ENCODE results near the gene PPCDC. TPM values are rescaled to one million over a fixed set of nuclear protein-coding genes. Genes with fewer than 3 reads are reported as not detected.

Gene PPCDC, protein sequence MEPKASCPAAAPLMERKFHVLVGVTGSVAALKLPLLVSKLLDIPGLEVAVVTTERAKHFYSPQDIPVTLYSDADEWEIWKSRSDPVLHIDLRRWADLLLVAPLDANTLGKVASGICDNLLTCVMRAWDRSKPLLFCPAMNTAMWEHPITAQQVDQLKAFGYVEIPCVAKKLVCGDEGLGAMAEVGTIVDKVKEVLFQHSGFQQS
- 10.2 and 24.0 TPM in 2 replicates for total RNA-seq

GRCh38 chr15:75023181-75023871 lies at the start of gene PPCDC:
Gene PPCDC, plus strand, starts transcription at chr15:75023590. Its CDS starts 4,729 bp downstream, at chr15:75028319.

DNA sequence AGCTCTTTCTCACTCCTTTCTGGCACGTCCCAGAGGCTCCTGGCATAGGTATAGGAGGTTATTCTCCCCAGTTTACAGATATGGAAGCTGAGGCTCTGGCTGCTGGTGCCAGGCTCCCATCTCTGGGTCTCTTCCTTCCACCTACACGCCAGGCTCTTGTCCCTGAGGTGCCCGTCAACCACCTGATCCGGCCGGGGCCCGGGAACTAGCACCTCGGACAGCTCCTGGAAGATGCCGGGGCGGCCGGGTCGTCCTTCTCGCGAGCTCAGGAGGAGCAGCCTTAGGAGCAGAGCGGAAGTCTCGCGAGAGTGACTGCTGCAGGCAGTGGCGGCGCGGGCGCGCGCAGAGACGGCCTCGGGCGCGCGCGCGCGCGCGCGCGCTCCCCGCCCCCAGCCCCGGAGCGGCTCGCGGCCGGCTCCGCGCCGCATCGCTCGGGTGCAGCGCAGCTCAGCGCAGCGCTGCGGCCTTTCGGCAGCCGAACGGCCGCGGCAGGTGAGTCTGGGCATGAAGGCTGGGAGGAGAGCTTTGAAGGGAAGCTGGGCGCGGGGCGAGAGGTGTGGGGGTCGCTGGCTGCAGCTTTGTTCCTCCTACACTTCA lies 28.1 kb upstream of the PPCDC start, which contains the start of gene SCAMP5:
TSS of gene SCAMP5 (plus strand) at position 382 of the 597 bp plus-strand sequence. CDS start 16,277 bp downstream, outside the sequence.

Other genes starting within 250 kb of the PPCDC start
- 9.9 and 24.5 TPM in 2 replicates for gene CSK, start 241.5 kb upstream of the PPCDC start, total RNA-seq
- gene LMAN1L, start 210.8 kb upstream of the PPCDC start, total RNA-seq, result 0.36 TPM in 1 of 2 replicates, not detected in the other
- gene CPLX3, start 197.0 kb upstream of the PPCDC start, total RNA-seq, result not detected in 2 replicates
- gene ULK3, start 180.4 kb upstream of the PPCDC start, total RNA-seq, result 12.8 and 17.3 TPM in 2 replicates
- 60.8 and 100 TPM in 2 replicates for gene SCAMP2, start 150.2 kb upstream of the PPCDC start, total RNA-seq
- gene MPI, start 133.5 kb upstream of the PPCDC start, total RNA-seq, result 109 and 112 TPM in 2 replicates
- 37.7 and 41.3 TPM in 2 replicates for gene FAM219B, start 116.7 kb upstream of the PPCDC start, total RNA-seq
- 105 and 109 TPM in 2 replicates for gene COX5A, start 85.5 kb upstream of the PPCDC start, total RNA-seq
- gene RPP25, start 66.8 kb upstream of the PPCDC start, total RNA-seq, result 18.3 and 22.4 TPM in 2 replicates
- 2.1 and 4.7 TPM in 2 replicates for gene SCAMP5, start 28.0 kb upstream of the PPCDC start, total RNA-seq
- gene C15orf39, start 178.3 kb downstream of the PPCDC start, total RNA-seq, result 12.6 and 19.0 TPM in 2 replicates
- gene GOLGA6C, start 234.7 kb downstream of the PPCDC start, total RNA-seq, result not detected in 2 replicates